Activated CD4-positive, alpha-beta T cell treated with anti-CD3 and anti-CD28 coated beads, Interleukin-10, Interleukin-2, amounts not matched to agents 100 ng/mL and 50 ng/mL, durations not matched to agents 16 hours and 8 hours (primary cell): ENCODE data around the gene HSD17B12.

Source experiments
- DNase-seq: peaks from one replicate; pipeline ENCODE4 v3.0.0-alpha.2; 2020

Gene HSD17B12

GRCh38 chr11:43689167-43689566 is 8.6 kb downstream of the HSD17B12 start:
- DNase-seq: no peak

GRCh38 chr11:43690929-43691725 is 10.6 kb downstream of the HSD17B12 start:
- DNase-seq: no peak

- DNase-seq: no peak
These were observed 11.3 kb downstream of the HSD17B12 start for GRCh38 chr11:43691806-43692205.

DNA sequence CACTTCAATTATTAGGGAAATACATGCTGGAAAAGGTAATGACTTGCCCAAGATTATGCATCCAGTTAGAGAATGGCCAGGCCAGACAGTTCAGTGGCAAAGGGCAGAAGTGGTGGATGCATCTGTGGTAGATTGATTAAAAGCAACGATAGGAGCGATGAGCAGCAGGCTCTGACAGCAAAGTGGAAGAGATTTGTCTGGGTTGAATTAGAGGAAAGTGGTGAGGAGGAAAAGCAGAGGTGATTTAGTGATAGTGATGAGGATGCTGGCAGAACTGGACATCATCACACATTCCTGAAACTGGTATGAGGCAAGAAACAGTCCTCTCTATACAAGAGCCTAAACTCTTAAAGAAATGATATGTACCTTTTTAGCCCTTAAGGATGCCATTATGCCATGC is 12.5 kb downstream of the HSD17B12 start:
- DNase-seq: no peak

DNA sequence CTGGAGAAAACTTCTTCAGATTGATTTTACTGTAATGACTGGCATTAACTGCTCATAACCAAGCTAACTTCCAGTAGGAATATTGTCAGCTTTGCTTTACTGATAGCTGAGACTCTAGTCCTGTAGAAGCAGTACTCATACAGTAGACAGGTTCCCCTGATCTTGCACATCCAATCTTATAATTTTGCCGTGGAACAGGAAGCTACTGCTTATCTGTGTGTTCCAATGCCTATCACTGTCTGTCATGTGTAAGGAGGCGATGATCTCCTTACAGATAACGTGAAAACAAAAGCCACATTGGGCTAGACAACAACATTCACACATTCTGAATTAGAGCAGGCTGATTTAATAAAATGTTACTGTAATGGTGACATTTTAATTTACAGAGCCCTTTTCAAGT is 13.2 kb downstream of the HSD17B12 start:
- DNase-seq: no peak

GRCh38 chr11:43694477-43694876 is 13.9 kb downstream of the HSD17B12 start:
- DNase-seq: no peak

DNA sequence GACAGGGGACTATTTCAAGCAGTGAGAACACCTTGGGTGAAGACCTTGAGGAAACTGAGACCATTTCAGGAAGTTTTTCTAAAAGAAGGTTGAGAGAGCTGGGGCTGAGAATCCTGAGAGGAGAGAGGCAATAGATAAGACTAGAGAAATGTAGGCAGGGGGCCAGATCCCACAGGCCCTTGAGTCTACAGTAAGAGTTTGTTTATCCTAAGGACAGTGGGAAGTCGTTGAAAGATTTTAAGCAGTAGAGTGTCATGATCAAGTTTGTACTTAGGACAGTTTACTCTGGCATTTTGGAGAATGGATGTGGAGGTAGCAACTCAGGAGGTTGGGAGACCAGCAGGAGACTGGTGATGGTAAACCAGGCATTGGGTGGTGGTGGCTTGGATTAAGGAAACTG is 17.1 kb downstream of the HSD17B12 start:
- no peak for DNase-seq

DNA sequence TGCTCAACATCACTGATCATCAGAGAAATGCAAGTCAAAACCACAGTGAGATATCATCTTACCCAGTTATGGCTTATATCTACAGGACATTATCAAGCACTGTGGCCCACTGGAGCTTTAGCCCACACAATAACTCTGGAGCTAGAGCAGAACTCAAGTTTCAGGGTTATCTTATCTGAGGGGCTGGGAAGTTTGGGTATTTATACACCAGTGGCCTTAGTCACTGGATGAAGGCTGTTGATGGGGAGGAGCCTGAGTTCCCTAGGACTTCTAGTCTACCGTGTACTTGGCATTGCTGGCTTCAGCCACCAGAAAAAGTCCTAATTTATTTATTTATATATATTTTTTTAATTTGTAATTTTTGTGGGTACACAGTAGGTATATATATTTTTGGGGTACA is 19.3 kb downstream of the HSD17B12 start:
- DNase-seq: no peak

- no peak for DNase-seq
These were observed 26.1 kb downstream of the HSD17B12 start for GRCh38 chr11:43706631-43707030.

DNA sequence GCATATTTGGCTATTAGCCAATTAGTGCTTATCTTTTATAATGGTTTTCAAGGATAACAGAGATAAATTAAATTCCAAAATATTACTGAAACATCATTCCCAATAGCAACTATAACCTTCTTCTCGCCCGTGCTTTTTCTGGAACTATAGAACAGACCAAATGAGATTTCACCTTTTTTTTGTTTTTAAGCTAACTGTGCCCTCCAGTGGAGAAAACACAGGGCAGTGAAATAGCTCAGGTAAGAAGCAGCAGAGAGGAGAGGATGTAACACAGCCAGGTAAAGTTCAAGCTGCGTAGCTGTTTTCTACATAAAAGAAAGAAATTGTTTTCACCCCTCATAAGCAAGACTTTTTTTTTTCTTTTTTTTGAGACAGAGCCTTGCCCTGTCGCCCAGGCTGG is 28.2 kb downstream of the HSD17B12 start:
- no peak for DNase-seq

DNA sequence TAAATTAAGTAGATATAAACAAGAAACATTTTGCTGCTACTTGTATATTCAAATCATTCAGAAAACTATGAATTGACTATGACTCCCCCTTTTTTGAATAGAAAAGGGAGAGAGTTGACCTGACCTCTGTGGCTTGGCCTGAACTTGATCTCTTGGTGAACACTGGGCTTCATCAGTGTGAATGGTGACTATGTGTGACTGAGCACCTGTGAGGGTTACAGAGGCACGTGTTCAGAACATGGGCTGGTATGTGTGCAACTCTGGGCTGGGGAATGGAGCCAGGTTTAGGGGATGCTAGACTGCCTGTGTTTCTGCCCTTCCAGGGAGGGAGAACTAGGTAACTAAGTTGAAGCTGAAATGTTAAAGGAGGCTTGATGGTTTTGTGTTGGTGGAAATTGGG is 29.2 kb downstream of the HSD17B12 start:
- no peak for DNase-seq

GRCh38 chr11:43712676-43713075 is 32.1 kb downstream of the HSD17B12 start:
- no peak for DNase-seq

DNA sequence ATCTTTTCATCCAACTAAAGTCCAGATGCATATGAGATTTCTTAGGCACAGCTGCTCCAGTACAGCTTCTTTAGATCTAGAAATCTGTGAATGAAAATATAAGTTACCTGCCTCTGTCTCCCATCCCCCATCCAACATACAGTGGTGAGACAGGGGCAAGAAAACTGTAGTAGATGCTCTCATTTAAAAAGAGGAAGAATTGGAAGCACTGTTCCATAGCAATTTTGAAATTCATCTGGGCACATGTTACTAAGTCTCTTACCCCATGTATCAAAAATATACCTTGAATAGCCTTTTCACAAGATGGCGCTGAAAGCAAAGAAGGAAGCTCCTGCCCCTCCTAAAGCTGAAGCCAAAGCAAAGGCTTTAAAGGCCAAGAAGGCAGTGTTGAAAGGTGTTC is 37.8 kb downstream of the HSD17B12 start:
- DNase-seq: no peak

GRCh38 chr11:43723617-43724016 is 43.1 kb downstream of the HSD17B12 start:
- no peak for DNase-seq

DNA sequence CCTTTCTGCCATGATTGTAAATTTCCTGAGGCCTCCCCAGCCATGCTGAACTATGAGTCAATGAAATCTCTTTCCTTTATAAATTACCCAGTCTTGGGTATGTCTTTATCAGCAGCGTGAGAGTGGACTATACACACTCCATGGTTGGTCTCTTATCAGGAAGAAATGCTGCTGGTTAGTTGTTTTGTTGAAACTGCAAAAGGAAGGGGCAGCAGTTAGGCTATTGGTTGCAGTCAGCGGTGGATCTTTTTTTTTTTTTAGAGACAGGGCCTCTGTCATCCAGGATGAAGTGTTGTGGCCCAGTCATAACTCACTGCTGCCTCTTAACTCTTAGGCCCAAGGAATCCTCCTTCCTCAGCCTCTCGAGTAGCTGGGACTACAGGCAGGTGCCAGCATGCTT is 51.7 kb downstream of the HSD17B12 start:
- no peak for DNase-seq

DNA sequence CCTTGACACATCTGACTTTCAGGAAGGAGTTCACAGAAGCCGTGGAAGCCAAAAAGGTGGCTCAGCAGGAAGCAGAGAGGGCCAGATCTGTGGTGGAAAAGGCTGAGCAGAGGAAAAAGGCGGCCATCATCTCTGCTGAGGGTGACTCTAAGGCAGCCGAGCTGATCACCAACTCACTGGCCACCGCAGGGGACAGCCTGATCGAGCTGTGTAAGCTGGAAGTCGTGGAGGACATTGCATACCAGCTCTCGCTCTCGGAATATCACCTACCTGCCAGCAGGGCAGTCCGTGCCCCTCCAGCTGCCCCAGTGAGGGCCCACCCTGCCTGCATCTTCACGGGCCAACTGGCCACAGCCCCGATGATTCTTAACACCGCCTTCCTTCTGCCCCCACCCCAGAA is 53.7 kb downstream of the HSD17B12 start:
- no peak for DNase-seq

DNA sequence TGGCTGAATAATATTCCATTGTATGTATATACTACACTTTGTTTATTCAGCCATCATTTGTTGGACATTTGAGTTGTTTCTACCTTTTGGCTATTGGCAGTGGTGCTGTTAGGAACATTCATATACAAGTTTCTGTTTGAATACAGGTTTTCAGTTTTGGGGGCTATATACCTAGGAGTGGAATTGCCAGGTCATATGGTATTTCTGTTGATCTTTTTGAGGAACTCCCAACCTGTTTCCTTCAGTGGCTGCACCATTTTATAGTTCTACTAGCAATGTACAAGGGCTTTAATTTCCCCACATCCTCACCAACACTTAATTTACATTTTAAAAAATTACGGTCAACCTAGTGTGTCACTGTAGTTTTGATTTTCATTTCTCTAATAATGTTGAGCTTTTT is 54.6 kb downstream of the HSD17B12 start:
- DNase-seq: no peak

DNA sequence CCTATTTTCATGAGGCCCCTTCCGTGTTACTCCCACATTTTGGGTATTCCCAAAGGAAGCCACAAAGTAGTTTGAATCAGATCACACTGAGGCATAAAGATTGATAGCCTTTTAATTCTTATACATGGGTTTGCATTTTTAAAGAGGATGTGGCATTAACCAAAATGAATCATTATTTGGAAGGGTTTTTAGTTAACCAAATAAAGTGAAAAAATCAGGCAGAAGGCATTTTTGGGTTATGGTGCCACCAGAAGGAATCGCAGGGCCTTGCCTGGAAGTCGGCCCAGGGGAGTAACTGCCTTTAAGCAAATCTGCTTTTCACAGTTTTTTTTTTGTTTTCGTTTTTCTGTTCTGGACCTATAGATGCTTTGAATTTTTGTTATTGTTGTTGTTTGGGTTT is 55.4 kb downstream of the HSD17B12 start:
- DNase-seq: no peak

- DNase-seq: no peak
These were observed 56.1 kb downstream of the HSD17B12 start for GRCh38 chr11:43736502-43737200.

GRCh38 chr11:43737201-43737590 is 56.7 kb downstream of the HSD17B12 start:
- DNase-seq: no peak

DNA sequence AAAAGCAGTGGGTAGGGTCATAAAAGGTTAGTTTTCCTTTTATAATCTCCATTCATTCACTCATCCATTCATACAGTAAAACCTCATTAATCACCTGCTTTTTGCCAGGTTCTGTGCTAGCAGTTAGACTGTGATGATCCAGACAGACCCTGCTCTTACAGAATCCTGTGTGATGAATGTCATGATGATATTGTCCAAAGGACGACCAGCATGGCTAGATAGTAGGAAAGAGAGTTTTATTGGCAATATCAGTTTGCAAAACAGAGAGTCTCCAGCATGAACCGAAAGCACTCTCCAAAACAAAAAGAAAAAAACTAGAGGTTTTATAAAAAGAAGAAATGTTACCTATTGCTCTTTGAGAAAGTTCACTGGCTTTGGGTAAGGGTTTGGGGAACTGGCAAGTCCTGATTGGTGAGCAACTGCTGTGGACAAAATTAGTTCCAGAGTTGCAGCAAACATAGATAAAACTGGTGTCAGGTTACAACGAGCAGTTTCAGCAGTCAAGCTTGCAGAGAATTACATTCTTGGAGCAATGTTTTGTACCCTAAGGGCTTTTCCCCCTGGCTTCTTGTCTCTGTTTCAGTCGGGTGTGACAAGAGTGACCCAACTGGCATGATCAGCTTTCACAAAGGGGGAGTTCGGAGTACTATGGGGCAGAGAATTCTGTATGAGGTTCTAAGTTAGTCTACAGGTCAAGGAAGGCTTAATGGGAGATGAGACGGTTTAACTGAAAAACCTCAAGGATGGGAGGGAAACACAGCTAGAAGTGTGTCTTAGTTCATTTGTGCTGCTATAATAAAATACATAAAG is 58.3 kb downstream of the HSD17B12 start:
- no peak for DNase-seq

DNA sequence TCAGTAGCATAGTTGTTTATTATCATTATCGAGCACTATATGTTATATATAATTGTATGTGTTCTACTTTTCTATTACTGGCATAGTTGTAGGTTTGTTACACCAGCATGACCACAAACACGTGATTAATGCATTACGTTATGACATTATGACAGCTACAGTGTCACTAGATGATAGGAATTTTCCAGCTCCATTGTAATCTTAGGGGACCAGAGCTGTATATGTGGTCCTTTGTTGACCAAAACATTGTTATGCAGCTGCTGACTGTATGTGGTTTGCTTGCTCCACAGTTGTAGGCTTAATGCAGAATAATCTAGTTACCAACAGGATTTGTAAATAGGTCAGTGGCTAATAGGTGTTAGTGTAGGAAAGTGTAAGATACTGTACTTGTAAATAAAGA is 66.1 kb downstream of the HSD17B12 start:
- no peak for DNase-seq

DNA sequence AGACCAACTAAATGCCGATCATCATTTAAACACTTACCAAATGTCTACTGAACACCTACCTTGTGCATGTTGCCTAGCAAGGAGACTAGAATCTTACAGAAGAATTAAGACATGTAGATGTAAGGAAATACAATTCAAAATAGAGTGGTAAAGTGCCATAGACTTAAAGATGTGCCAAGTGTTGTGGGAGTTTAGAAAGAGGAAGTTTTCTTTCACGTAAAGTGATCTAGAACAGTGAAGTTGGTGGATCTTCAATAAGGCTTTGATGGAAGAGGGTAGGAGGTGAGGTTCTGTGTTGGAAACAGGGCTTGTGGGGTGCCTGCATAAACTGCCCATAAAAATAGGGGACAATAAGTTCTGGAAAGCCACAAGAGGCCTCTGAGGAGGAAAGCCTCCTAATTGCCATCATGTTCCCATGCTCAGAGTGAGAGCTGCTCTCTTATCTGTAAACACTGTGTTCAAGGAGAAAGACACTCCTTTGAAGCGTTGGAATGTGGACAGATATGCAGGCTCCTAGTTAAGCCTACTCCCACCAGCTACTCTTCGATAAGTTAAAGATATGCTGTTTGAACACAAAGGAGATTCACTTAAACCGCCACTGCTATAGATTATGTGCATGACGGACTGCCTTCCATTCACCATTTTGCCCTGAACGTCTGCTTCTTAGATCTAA is 66.7 kb downstream of the HSD17B12 start:
- DNase-seq: no peak
